NCI-H1417 treated with DMSO at 0.1 percent for 48 hours (cell line): ENCODE measurements around the gene CIAO1.
"Not testable (repeated sequence)": the region's sequence is repeated elsewhere in the genome, so short reads cannot be mapped to it uniquely, and the experiment has no call there.

Source experiments
- DNase-seq: peaks from one replicate; lab custom pipeline; 2025; lab: John Stamatoyannopoulos, UW

The CIAO1 gene

DNA sequence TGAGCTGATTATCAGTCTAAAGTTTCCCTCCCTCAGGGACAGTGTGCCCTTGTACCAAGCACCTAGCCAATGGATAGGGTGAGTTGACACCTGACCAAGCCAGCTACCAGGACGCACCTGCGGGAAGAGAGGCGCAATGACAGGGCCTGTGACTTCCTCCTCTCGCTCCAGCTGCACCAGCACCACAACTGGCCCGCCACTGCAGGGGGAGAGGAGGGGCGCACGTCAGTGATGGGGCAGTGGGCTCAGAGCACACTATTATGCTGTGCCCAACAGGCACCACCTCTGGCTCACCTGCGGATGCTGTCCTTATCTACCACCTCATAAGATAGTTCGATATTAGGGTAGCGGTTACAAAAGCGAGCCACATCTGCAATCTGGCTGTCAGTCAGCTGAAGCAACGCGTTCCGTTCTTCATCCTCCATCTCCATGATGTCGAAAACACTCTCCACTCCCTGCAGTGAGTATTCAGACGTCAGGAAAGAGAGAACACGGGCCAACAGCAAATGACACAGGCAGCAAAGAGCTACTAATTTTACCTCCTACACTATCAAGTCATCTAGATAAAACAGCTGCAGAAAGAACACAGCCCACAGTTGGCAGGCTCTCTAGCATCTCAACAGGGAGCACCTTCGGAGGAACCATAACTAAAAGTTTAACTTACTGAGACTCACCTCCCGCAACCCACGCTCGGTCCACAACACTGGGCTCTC, 10.9 kb downstream of the CIAO1 start:
- no peak for DNase-seq

DNA sequence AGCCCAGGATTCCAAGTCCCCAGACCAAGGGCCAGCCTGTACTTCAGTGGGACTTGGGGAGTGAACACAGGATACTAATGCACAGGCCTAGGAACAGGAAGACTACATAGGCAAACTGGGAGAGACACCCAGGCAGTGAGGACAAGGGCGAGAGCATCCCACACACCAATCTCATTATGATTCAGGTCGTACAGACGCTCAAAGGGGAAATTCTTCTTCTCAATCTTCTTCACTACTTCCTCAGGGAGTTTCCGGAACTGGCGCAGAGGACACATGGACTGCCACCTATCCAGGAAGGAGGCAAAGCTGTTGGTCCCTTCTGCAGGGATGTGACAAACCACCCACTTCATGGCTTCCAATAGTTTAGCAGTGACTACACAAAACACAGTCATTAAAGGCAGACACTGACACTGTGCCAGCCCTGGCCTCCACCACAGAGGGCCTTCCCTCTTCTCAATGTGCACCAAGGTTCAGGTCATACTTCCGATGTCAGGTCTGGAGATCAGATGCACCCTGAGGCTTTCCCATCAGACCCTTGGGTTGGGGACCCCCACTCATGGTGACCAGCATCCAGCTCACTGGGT, 21.3 kb downstream of the CIAO1 start:
- DNase-seq = no peak

DNA sequence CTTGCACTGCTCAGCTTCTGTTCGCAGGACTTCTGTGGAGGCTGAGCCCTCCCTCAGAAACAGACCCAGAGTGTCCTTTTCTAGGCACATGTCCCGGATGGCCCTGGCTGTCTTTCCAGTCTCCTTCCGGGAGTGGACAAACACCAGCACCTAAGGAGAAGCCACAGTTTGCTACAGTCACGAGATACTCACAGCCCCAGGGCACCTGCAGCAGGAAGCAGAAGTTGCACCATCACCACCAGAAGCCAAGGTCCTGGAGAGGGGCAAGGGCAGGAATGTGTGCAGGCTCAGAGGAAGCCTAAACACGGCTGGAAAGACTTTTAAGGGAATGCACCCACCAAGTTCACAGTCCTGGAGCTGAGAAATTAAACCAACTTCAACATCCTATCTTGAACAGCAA, 25.7 kb downstream of the CIAO1 start:
- no peak for DNase-seq

DNA sequence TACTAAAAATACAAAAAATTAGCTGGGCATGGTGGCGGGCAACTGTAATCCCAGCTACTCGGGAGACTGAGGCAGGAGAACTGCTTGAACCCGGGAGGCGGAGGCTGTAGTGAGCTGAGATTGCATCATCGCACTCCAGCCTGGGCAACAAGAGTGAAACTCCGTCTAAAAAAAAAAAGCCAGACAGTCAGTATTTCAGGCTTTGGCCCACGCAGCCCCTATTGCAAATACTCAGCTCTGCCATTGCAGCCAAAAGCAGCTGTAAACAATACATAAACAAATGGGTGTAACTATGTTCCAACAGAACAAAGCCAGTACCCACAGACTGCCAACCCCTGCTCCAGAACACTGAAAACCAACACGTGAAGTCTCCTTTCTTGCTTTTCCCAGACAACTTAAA, 28.2 kb downstream of the CIAO1 start:
- DNase-seq = not testable (repeated sequence)

DNA sequence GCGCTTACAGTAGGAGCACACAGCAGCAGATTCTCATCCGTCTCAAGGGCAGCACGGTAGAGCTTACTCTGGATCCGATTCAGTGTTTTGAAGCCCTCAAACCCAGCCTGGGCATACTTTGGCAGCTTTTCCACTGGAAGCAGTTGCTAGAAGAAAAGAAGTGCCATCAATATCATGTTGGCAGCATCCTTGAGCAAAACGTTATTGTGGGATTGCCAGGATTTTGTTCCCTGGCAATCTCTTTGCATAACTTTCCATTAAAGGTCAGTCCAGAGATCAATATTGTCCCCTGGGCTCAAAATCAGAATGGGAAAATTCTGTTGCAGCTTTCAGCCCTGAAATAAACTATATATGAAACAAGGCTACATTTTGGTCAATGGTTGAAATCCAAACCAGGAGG, 30.9 kb downstream of the CIAO1 start:
- no peak for DNase-seq

DNA sequence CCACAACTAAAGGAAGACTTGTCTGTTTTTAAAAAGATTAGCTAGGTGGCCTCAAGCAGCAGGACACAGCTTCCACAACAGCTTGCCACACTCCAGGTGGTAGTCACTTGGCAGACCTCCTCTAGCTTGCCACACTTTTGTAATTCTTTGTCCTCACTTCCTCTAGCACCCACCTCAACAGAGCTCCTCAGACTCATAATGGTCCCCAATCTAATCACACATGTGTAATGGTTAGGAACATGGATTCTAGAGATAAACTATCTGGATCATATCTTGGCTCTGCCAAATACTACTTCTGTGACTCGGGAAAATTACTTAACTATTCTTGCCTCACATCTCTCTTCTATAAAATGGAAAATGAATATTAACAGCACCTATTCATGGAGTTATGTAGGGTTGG, 35.8 kb downstream of the CIAO1 start:
- no peak for DNase-seq

DNA sequence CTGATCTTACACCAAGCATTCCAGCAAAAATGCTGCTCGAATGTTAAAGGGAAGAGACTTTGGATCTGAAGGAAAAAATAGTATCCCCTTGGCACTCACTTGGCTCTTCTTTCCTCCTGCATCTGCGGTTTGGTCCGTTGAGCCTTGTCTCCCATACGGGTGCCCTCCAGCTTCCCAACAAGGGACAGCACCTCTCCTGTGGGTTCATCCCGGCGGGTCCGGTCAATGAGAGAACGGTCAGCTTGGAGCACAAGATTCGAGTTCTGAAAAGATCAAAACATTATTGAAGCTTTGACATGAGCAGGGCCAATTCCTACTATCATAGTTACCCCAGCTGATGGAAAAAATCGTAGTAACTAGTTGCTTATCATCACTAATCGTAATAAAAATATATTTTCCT, 38.6 kb downstream of the CIAO1 start:
- no peak for DNase-seq

DNA sequence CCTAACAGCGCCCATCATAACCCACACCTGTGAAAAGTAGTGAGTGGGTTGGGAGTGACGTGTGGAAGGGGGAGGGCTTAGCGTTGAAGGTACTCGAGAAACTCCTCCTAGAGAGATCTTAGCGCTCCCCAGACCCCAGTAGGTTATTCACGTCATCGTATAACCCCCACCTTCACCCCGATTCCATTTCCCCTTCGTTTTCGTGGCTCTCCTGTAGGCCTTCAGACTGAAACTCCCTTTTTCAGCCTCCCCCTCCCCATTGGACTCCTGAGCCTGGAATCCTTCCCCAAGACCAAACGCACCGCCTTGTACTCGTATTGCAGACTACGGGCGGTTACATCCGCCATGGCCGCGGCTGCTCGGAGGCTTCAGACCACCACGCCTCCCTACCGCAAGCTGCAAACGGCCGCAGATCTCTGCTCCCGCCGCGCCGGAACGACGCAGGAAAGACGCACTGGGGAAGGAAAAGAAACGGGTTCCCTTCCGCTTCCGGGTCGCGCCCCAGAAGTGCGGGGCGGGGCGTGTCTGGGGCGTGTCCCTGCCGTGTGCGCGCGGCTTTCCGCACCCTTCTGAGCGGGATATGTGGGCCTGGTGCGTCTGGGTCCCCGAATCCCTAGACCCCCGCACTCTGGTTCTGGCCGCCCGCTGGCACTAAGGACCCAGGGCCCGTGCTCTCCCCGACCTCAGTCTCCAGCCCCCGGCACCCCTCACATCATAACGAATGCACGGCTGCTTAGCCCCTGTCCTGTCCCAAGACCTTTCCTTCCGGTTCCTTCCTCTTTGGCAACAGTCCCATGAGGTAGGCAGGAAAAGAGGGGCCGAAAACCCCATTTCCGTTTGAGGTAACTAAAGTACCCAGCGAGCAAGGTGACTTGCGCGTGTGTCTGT, 39.3 kb downstream of the CIAO1 start, which contains the start of gene SNRNP200:
TSS of gene SNRNP200 (minus strand) at position 456 of the 888 bp plus-strand sequence. CDS start at position 347, 109 bp downstream.
- peak; percentile 58 for DNase-seq

DNA sequence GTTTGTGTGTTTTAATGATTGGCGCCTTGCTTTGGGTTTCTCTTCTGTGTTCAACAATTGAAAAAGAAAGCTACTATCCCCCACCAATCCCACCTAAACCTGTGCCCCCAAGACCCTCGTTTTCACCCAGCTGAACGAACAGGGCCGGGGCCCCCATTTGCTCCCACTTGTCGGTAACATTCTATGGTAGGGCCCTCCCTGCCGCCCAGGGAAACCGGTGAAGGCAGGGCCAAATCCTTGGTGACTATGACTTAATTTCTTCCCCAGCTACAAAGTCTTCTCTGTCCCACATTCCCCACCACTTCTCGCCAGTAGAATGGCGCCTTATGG, 39.9 kb downstream of the CIAO1 start:
- DNase-seq = no peak

DNA sequence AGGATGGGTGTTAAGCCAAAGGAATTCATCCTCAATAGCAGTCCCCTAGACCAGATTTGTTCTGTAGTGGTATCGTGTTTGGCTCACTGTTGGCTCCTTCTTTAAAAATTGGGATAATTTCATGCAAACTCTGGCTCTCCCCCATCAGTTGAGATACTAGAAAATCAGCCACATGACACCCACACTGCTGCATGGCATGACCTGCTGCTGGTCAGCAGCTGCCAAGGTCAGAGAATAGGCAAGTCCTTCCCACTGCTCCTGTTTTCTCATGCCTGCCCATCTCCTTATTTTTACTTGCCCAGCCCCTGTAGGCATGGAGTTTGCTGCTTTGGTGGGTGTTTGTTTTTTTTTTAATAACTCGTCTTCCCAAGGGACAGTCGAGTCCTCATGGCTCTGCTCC, 40.3 kb downstream of the CIAO1 start:
- DNase-seq = no peak

DNA sequence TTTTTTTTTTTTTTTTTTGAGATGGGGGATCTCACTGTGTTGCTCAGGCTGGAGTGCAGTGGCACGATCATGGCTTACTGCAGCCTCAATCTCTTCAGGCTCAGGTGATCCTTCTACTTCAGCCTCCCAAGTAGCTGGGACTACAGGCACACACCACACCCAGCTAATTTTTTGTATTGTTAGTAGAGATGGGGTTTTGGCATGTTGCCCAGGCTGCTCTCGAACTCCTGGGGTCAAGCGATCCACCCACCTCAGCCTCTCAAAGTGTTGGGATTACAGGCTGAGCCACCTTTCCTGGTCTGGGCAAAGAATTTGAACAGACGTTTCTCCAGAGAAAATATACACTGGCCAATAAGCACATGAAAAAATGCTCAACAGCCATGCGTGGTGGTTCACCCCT, 42.2 kb downstream of the CIAO1 start:
- DNase-seq = no peak

DNA sequence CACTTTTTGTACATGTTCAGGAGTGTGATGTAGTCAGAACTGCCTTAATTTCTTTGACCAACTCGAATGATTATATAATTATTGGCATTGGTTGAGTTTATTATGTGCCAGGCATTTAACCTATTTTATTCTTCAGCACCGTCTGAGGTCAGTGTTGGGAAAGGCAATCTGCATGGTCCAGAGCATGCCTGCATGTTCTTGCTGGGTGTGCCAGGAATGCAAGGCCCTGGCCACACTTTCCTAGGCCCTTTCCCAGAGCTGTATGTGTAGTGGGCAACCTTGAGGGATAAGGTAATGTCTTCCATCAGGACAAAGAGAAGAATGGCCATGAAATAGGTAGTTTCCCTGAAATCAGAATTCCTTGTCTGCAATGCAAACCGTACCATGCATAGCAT, 49.0 kb downstream of the CIAO1 start:
- no peak for DNase-seq

DNA sequence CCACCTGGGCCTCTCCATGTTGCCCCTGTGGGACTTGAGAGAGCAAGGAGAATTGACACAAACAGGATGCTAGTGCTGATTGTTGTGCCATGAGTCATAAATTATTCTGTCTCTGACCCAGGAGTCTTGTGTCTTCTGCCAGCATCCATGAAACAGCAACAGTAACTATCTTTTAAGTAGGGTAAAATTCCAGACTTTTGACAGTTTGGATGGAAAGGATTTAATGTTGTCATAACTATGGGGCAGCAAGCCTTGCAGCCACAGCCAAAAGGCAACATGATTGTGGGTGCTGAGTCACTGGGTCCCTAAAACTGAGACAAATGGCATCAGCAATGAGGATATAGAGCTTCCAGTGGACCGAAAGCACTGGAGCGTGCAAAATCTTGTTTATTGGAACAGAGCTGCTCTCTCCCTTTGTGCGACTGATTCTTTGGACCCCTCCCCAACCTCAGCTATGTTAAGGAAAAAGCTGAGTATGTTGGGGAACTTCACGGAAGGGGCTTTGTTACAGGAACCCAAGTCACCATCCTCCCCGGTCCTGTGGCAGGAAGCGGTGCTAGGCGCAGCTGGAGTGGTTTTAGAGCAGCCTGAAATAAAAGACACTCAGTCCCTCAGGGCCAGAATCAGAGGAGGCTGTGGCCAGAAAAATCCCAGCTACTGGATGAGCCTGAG, 49.5 kb downstream of the CIAO1 start:
- no peak for DNase-seq

DNA sequence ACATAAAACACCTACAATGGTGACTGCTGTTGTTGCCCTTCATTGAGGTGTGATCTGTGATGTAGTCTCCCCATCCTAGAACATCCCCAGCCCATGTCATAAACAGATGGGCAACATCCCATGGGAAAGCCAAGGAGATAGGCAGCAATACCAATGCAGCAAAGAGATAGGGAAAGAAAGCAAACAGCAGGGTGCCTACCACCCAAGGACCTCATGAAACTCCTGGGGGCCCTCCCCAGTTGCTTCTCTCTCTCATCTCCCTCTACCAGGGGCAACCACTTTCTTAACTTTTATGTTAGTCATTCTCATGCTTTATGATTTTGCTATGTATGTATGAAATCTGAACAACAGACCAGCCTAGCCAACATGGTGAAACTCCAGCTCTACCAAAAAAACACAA, 51.0 kb downstream of the CIAO1 start:
- DNase-seq = no peak

DNA sequence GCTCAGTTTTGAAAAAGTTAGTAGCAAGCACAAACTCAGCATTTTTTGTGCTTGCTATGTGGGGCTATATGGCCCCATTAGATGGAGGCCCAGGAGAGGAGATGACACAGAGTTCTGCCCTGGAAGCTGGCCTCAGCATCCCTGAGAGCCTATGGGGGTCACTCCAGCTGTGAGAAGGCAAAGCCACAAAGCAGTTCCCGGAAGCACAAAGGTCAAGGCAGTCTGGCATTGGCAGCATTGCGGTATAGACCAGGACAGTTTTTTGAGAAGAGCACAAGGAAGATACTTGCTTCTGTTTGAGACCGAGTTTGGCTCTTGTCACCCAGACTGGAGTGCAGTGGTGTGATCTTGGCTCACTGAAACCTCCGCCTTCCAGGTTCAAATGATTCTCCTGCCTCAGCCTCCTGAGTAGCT, 51.6 kb downstream of the CIAO1 start:
- DNase-seq = no peak

DNA sequence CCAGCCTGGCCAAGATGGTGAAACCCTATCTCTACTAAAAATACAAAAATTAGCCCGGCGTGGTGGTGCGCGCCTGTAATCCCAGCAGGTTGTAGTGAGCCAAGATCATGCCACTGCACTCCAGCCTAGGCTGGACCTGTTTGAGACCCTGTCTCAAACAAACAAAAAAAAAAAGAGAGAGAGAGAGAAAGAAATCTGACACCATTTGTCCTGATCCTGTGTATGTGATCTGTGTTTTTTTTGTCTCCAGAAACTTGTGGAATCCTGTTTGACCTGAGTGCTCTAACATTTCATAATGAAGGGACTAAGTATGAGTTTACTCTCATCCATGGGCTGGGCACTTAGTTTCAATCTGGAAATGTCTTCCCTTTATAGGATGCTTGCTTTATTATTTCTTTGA, 52.7 kb downstream of the CIAO1 start:
- DNase-seq = no peak

DNA sequence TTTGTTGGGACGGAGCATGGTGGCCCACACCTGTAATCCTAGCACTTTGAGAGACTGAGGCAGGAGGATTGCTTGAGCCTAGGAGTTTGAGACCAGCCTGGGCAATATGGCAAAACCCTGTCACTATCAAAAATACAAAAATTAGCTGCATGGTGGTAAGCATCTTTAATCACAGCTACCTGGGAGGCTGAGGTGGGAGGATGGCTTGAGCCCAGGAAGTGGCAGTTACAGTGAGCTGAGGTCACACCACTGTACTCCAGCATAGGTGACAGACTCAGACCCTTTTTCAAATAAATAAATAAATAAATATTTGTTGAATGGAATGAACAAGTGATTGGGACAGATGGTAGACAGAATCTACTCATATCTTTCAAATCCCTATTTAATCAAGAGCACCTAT, 53.4 kb downstream of the CIAO1 start:
- DNase-seq = no peak

DNA sequence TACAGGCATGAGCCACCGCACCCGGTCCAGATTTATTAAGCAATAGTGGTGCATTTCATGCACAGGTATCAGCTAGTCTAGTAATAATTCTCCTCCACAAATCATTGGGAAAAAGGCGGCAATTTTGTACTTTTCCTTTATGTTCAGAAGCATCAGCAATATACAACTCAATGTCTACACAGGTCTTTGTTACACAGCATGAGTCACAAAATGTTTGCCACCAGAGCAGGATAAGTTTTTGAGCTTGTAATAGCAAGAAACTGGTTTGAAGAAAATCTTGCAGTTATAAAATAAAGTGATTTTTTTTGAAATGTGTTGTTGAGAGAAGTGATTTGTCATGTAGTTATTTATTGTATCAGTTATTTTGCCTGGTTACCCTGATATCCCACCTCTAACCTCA, 54.3 kb downstream of the CIAO1 start:
- DNase-seq = no peak

DNA sequence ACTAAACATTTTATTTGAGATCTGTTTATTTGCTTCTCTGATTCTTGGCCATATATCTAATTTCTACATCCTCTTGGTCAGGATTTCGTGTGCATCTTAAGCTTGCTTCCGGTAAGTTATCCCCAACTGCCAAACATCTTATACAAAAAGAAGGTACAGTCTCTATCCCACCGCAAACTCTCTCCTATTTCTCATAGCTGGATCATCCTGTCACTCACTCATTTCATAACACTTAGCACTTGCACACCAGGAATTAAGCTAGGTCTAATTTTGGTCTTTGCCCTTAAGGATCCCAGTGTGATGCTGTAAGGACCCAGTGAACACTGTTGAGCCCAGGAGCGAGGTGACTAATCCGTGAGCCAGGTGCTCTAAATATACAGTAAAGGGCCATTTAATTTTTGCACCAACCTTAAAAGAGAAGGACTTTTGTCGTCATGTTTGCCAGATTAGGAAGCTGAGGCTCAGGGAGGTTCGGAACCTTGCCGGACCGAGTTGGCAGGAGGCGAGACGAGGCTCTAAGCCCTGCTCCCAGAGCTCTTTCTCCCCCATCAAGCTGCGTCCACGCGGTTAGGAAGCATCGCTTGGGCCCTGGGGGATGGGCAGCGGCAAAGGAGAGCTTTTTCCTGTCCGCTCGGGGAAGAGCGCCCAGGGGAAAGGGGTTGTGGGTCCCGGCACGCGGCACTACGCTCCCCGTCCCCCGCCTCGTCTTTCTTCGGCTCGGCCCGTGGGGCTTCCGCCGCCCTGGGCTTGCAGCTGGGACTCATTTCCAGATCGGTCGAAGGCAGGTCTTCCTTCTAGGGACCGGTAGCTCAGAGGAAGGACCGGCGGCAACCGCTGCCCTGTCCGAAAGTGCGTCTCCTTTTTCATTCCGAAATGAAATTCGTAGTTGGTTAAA, 55.0 kb downstream of the CIAO1 start:
- DNase-seq = no peak
